Activated CD4-positive, alpha-beta memory T cell treated with anti-CD3 and anti-CD28 coated beads for 36 hours (primary cell): ENCODE results near the gene HAUS5. TPM values are rescaled to one million over a fixed set of nuclear protein-coding genes. Genes with fewer than 3 reads are reported as not detected.
A peak's percentile ranks its signal among the peaks of the same experiment; 100 is the strongest.

Experiments used
- CTCF ChIA-PET: fragments of 350-600 bp; sonication (Branson Sonifier 250); formaldehyde crosslinking; loops from one replicate; lab custom pipeline; 2021; ENCODE audit warnings: antibody characterized with exemption, inconsistent platforms; lab: Charles Lee
- POLR2A ChIA-PET: fragments of 350-600 bp; sonication (Branson Sonifier 250); formaldehyde crosslinking; loops from one replicate; lab custom pipeline; 2021; ENCODE audit warnings: antibody characterized with exemption; lab: Charles Lee
- DNase-seq: peaks from one replicate; pipeline ENCODE4 v3.0.0-alpha.2; 2020
- H3K27ac Mint-ChIP-seq: one replicate; pipeline ENCODE4 v1.8.0; 2021; ENCODE audit warnings: mixed read lengths
- H3K27me3 Mint-ChIP-seq: one replicate; pipeline ENCODE4 v1.8.0; 2021; ENCODE audit warnings: mixed read lengths
- H3K36me3 Mint-ChIP-seq: one replicate; pipeline ENCODE4 v1.8.0; 2021; ENCODE audit warnings: mixed read lengths
- H3K4me1 Mint-ChIP-seq: one replicate; pipeline ENCODE4 v1.8.0; 2021; ENCODE audit warnings: low read depth, mixed read lengths
- H3K4me3 Mint-ChIP-seq: one replicate; pipeline ENCODE4 v1.8.0; 2021; ENCODE audit warnings: mild to moderate bottlenecking, mixed read lengths
- H3K9me3 Mint-ChIP-seq: one replicate; pipeline ENCODE4 v1.8.0; 2021; ENCODE audit warnings: mixed read lengths
- intact Hi-C: fragments of 100-400 bp; cut with micrococcal nuclease; formaldehyde crosslinking; loops from one replicate; pipeline ENCODE4 v1.15.1; 2023
- total RNA-seq, 2 experiments: library from RNA; stranded (reverse); gene quantifications; one replicate each; pipeline ENCODE4 v1.2.3, GENCODE V29; 2021

Gene HAUS5
- total RNA-seq, 2 experiments from 2014 or later, result 36.6 to 43.1 TPM

GRCh38 chr19:35628565-35629331 lies 16.2 kb downstream of the HAUS5 start, which contains the start of gene RBM42:
Gene RBM42, plus strand, starts transcription at chr19:35629036. Its CDS starts 118 bp downstream, at chr19:35629154.
- intact Hi-C loops, result loop anchor here (1.0 kb wide), 3 partner anchors 16 to 82 kb away; partner anchors contain the start of gene HAUS5
- ChIA-PET CTCF (interaction anchor here (0.5 kb wide), 1 partner anchor 191 kb away, joined by 7 read pairs; no protein-coding TSS in a partner anchor), POLR2A (no interaction called here)

GRCh38 chr19:35629332-35629633 lies 16.7 kb downstream of the HAUS5 start:
- peak; percentile 16 for DNase-seq
- CTCF ChIA-PET, result interaction anchor here (0.5 kb wide), 1 partner anchor 190 kb away, joined by 7 read pairs; no protein-coding TSS in a partner anchor
- Mint-ChIP-seq H3K36me3 (peaks cover 25% of the 10 kb centered on the region), H3K4me3 (peak overlapping the region; percentile 99), H3K9me3 (no peaks in the 10 kb centered on the region), H3K27ac (peak overlapping the region; percentile 90), H3K4me1 (peaks cover 16% of the 10 kb centered on the region), H3K27me3 (no peaks in the 10 kb centered on the region)
- POLR2A ChIA-PET, result interaction anchor here (1.0 kb wide), 1 partner anchor 14 kb away, joined by 3 read pairs; no protein-coding TSS in a partner anchor
- intact Hi-C loops, result no loop called here

More at GRCh38 chr19:35628565-35629331, 16.2 kb downstream of the HAUS5 start, which contains the start of gene RBM42:
- H3K27me3 Mint-ChIP-seq, result no peaks in the 10 kb centered on the region
- H3K36me3 Mint-ChIP-seq, result peaks cover 25% of the 10 kb centered on the region
- H3K27ac Mint-ChIP-seq, result peak within 1 kb of the TSS; percentile 90
- H3K9me3 Mint-ChIP-seq, result no peaks in the 10 kb centered on the region
- DNase-seq, result peak; percentile 98
- H3K4me3 Mint-ChIP-seq, result peak within 1 kb of the TSS; percentile 99
- H3K4me1 Mint-ChIP-seq, result peaks cover 16% of the 10 kb centered on the region

DNA sequence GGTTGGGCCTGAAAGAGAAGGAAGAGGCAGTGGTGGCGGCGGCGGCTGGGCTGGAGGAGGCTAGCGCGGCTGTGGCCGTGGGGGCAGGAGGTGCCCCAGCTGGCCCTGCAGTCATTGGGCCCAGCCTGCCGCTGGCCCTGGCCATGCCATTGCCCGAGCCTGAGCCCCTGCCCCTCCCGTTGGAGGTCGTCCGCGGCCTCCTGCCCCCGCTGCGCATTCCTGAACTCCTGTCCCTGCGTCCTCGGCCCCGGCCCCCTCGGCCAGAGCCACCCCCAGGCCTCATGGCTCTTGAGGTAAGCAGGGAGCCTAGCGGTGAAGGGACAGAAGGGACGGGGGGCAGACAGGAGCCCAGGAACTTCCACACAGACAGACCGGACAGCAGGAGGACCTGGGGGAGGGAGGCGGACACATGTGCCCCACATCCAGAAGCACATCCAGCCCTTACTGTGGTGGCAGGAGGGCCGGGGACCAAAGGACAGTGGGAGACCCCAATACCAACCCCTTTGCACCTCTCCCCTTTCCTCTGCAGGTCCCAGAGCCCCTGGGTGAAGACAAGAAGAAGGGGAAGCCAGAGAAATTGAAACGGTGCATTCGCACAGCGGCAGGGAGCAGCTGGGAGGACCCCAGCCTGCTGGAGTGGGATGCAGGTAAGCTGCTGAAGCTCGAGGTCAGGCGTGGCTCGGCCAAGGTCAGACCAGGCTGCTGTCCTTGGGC lies 21.3 kb downstream of the HAUS5 start:
- no peaks in the 10 kb centered on the region for H3K9me3 Mint-ChIP-seq
- ChIA-PET POLR2A (no interaction called here), CTCF (no interaction called here)
- H3K4me3 Mint-ChIP-seq, result no peak overlapping the region
- intact Hi-C loops, result no loop called here
- H3K36me3 Mint-ChIP-seq, result peaks cover 36% of the 10 kb centered on the region
- peaks cover 9% of the 10 kb centered on the region for H3K4me1 Mint-ChIP-seq
- H3K27ac Mint-ChIP-seq, result no peak overlapping the region
- no peak for DNase-seq
- no peaks in the 10 kb centered on the region for H3K27me3 Mint-ChIP-seq

GRCh38 chr19:35636651-35637050 lies 24.1 kb downstream of the HAUS5 start:
- CTCF ChIA-PET, result no interaction called here

DNA sequence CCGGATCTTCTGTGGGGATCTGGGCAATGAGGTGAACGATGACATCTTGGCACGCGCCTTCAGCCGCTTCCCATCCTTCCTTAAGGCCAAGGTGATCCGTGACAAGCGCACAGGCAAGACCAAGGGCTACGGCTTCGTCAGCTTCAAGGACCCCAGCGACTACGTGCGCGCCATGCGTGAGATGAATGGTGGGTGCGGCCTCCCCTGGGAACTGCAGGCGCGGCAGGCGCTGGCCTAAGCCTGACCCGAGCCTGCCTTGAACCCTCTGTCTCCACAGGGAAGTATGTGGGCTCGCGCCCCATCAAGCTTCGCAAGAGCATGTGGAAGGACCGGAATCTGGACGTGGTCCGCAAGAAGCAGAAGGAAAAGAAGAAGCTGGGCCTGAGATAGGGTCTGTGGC lies 24.6 kb downstream of the HAUS5 start:
- H3K4me1 Mint-ChIP-seq, result peaks cover 10% of the 10 kb centered on the region
- H3K4me3 Mint-ChIP-seq, result no peak overlapping the region
- DNase-seq, result no peak
- ChIA-PET CTCF (no interaction called here), POLR2A (interaction anchor here (0.7 kb wide), 1 partner anchor 11 kb away, joined by 3 read pairs; no protein-coding TSS in a partner anchor)
- H3K9me3 Mint-ChIP-seq, result no peaks in the 10 kb centered on the region
- H3K27me3 Mint-ChIP-seq, result no peaks in the 10 kb centered on the region
- intact Hi-C loops, result no loop called here
- peaks cover 23% of the 10 kb centered on the region for H3K36me3 Mint-ChIP-seq
- no peak overlapping the region for H3K27ac Mint-ChIP-seq

More at GRCh38 chr19:35636651-35637050, 24.1 kb downstream of the HAUS5 start:
- POLR2A ChIA-PET, result interaction anchor here (0.7 kb wide), 1 partner anchor 12 kb away, joined by 3 read pairs; no protein-coding TSS in a partner anchor
- peaks cover 28% of the 10 kb centered on the region for H3K36me3 Mint-ChIP-seq
- H3K9me3 Mint-ChIP-seq, result no peaks in the 10 kb centered on the region
- H3K4me1 Mint-ChIP-seq, result peaks cover 7% of the 10 kb centered on the region
- no peak for DNase-seq
- intact Hi-C loops, result no loop called here
- no peak overlapping the region for H3K4me3 Mint-ChIP-seq
- H3K27ac Mint-ChIP-seq, result no peak overlapping the region
- no peaks in the 10 kb centered on the region for H3K27me3 Mint-ChIP-seq

DNA sequence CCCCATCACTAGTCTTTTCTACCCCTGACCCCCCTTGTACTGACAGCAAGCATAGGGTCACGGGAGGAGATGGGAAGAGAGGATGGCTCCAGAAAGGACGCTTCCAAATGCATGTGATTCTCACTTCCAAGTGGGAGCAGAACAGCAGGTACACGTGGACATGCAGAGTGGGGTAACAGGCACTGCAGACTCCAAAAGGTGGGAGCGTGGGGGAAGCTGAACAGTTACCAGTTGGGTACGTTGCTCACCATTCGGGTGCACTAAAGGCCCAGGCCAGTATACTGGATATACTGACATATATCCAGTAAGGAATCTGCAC lies 26.7 kb downstream of the HAUS5 start:
- no peak for DNase-seq
- H3K4me1 Mint-ChIP-seq, result peaks cover 15% of the 10 kb centered on the region
- H3K36me3 Mint-ChIP-seq, result peaks cover 17% of the 10 kb centered on the region
- no peak overlapping the region for H3K4me3 Mint-ChIP-seq
- no peaks in the 10 kb centered on the region for H3K9me3 Mint-ChIP-seq
- no peaks in the 10 kb centered on the region for H3K27me3 Mint-ChIP-seq
- H3K27ac Mint-ChIP-seq, result no peak overlapping the region
- ChIA-PET CTCF (no interaction called here), POLR2A (no interaction called here)
- intact Hi-C loops, result no loop called here

DNA sequence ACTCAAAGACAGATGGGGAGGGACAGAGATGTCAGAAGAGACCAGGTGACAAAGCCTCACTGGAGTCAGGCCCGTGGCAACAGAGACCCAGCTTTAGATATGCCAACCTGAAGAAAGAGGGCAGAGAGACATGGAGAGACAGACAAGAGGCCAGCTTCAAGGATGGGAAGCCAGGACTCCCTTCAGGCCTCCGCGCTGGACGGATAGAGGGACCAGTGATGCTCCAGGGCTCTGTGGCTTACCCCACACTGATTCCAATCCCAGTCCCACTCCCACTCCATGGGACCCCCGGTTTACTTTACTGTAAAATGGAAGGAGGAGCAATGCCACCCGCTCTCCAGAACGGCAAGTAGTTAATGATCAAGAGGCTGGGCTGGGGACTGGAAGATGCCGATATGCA lies 27.3 kb downstream of the HAUS5 start:
- H3K9me3 Mint-ChIP-seq, result no peaks in the 10 kb centered on the region
- H3K4me3 Mint-ChIP-seq, result no peak overlapping the region
- ChIA-PET CTCF (no interaction called here), POLR2A (no interaction called here)
- no peak for DNase-seq
- H3K36me3 Mint-ChIP-seq, result peaks cover 14% of the 10 kb centered on the region
- peaks cover 20% of the 10 kb centered on the region for H3K4me1 Mint-ChIP-seq
- no peak overlapping the region for H3K27ac Mint-ChIP-seq
- H3K27me3 Mint-ChIP-seq, result no peaks in the 10 kb centered on the region
- intact Hi-C loops, result loop anchor here (10.0 kb wide), 2 partner anchors 105 to 495 kb away; partner anchors contain the start of genes IGFLR1, LIN37, PSENEN and U2AF1L4

DNA sequence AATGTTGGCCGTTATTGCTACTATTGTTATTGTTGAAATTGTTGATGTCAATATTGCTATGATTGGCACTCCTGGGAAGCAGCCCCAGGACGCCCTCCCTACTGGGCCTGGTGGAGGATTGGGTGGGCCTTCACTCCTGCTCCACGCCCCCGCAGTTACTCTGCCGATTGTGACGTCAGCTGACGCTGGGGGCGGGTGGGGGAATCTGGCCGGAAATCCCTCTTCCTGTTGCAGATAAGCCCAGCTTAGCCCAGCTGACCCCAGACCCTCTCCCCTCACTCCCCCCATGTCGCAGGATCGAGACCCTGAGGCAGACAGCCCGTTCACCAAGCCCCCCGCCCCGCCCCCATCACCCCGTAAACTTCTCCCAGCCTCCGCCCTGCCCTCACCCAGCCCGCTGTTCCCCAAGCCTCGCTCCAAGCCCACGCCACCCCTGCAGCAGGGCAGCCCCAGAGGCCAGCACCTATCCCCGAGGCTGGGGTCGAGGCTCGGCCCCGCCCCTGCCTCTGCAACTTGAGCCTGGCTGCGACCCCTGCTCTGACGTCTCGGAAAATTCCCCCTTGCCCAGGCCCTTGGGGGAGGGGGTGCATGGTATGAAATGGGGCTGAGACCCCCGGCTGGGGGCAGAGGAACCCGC lies 29.1 kb downstream of the HAUS5 start, which contains the start of gene ETV2:
TSS of gene ETV2 (plus strand) at position 231 of the 637 bp plus-strand sequence. CDS start 716 bp downstream, outside the sequence.
- peaks cover 8% of the 10 kb centered on the region for H3K36me3 Mint-ChIP-seq
- H3K4me1 Mint-ChIP-seq, result peaks cover 30% of the 10 kb centered on the region
- intact Hi-C loops, result loop anchor here (10.0 kb wide), 2 partner anchors 103 to 493 kb away; partner anchors contain the start of genes IGFLR1, LIN37, PSENEN and U2AF1L4
- ChIA-PET CTCF (no interaction called here), POLR2A (interaction anchor here (0.9 to 1.1 kb wide), 2 partner anchors 10 to 29 kb away, joined by 3 read pairs; partner anchors contain the start of gene HAUS5)
- H3K9me3 Mint-ChIP-seq, result no peaks in the 10 kb centered on the region
- DNase-seq, result peak; percentile 72
- H3K27ac Mint-ChIP-seq, result peak within 1 kb of the TSS; percentile 13
- H3K4me3 Mint-ChIP-seq, result peak within 1 kb of the TSS; percentile 80
- no peaks in the 10 kb centered on the region for H3K27me3 Mint-ChIP-seq

- H3K9me3 Mint-ChIP-seq, result no peaks in the 10 kb centered on the region
- H3K4me3 Mint-ChIP-seq, result peak overlapping the region; percentile 80
- ChIA-PET POLR2A (interaction anchor here (0.9 to 1.1 kb wide), 3 partner anchors 11 to 60 kb away, joined by 3 to 4 read pairs (median 3); partner anchors contain the start of gene HAUS5), CTCF (interaction anchor here (1.1 kb wide), 1 partner anchor 30 kb away, joined by 3 read pairs; the partner anchor contains the start of gene HAUS5)
- peak overlapping the region; percentile 13 for H3K27ac Mint-ChIP-seq
- DNase-seq, result no peak
- no peaks in the 10 kb centered on the region for H3K27me3 Mint-ChIP-seq
- H3K36me3 Mint-ChIP-seq, result peaks cover 3% of the 10 kb centered on the region
- intact Hi-C loops, result loop anchor here (10.0 kb wide), 2 partner anchors 102 to 492 kb away; partner anchors contain the start of genes IGFLR1, LIN37, PSENEN and U2AF1L4
- peaks cover 32% of the 10 kb centered on the region for H3K4me1 Mint-ChIP-seq
These were observed 29.8 kb downstream of the HAUS5 start for GRCh38 chr19:35642312-35642711.

DNA sequence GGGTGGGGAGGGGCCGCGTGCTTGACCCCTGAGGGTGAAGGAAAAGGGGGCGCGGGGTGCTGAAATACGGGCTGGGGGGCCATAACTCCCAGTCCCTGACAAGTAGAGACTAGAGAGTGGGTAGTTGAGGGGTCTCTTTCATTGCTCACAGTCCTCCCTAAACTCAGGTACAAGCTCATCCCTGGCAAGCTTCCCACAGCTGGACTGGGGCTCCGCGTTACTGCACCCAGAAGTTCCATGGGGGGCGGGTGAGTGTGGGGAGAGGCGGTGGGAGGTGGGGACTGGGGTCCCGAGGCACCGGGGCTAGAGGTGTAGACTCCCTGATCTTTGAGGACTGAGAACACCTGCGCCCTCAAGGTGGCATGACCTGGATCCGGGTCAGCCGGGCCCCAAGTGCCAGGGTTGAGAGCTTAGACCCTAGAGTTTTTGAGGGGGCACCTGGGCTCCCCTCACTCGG lies 30.3 kb downstream of the HAUS5 start:
- CTCF ChIA-PET, result interaction anchor here (1.1 kb wide), 1 partner anchor 30 kb away, joined by 3 read pairs; the partner anchor contains the start of gene HAUS5
- H3K4me3 Mint-ChIP-seq, result peak overlapping the region; percentile 80
- DNase-seq, result no peak
- no peaks in the 10 kb centered on the region for H3K9me3 Mint-ChIP-seq
- POLR2A ChIA-PET, result interaction anchor here (0.9 to 1.9 kb wide), 5 partner anchors 13 to 60 kb away, joined by 3 to 5 read pairs (median 3); partner anchors contain the start of gene HAUS5
- intact Hi-C loops, result loop anchor here (10.0 kb wide), 2 partner anchors 102 to 492 kb away; partner anchors contain the start of genes IGFLR1, LIN37, PSENEN and U2AF1L4
- H3K27ac Mint-ChIP-seq, result no peak overlapping the region
- H3K27me3 Mint-ChIP-seq, result no peaks in the 10 kb centered on the region
- H3K4me1 Mint-ChIP-seq, result peaks cover 32% of the 10 kb centered on the region
- H3K36me3 Mint-ChIP-seq, result peaks cover 3% of the 10 kb centered on the region
